HG03135 (cell line): ENCODE results near the gene NRG2.
A peak's percentile ranks its signal among the peaks of the same experiment; 100 is the strongest.

Experiments
- ATAC-seq: cut with Tn5 transposase; IDR thresholded peaks from one replicate; pipeline ENCODE4 v1.9.1; 2021; ENCODE audit warnings: mild to moderate bottlenecking, moderate library complexity; ENCODE audit not compliant: unreplicated experiment

NRG2 gene

DNA sequence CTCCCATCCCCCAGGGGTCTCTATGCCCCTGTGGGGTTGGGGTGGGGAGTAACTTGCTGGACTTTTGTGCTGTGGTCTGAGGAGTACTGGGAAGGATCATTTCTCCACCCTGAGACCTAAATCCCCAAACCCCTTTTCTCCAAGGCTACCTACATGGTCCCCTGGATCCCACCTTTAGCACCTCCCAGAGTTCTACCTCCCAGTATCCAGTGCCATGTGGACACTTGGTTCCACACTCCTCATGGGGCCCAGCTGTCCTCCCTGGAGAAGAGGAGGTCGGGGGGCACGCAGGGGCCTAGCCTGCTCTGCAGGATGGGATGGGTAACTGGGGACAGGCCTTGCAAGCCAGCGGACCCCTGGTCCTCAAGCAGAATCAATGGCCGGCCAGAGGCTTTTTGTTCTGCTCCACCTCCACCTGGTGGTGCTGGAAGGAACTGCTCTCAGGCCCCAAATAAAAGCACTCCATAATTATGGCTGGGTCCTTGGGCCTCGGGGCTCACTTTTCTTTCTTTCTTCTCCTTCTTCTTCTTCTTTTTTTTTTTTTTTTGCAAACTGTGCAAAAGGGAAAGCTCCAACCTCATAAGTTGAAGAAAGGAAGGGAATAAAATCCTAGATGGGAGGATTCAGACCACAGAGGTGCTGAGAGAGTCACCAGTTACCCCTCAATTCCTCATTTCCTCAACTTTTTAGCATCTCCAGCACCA lies 179.1 kb downstream of the NRG2 start:
- no peak for ATAC-seq

GRCh38 chr5:139863361-139863760 lies 179.7 kb downstream of the NRG2 start:
- ATAC-seq: no peak

GRCh38 chr5:139862803-139863202 lies 180.3 kb downstream of the NRG2 start:
- no peak for ATAC-seq

DNA sequence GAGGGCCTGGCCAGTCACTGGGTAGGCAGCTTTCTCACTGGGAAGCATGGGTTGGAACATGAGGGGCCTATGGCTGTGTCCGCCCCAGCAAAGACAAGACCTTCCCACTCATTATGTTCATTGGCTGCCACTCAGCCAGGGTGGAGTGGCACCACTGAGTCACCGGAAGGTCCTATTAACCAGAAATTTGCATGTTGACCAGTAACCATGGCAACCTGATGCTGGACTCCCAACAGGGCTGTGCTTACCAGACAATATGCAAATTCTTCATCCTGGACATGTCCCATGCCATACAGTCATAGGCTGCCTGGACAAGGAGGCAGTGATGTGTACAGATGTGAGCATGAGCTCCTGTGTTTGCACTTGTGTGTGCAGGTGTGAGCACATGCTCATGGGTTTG lies 180.8 kb downstream of the NRG2 start:
- ATAC-seq: no peak

GRCh38 chr5:139861889-139862207 lies 181.3 kb downstream of the NRG2 start:
- ATAC-seq: no peak

DNA sequence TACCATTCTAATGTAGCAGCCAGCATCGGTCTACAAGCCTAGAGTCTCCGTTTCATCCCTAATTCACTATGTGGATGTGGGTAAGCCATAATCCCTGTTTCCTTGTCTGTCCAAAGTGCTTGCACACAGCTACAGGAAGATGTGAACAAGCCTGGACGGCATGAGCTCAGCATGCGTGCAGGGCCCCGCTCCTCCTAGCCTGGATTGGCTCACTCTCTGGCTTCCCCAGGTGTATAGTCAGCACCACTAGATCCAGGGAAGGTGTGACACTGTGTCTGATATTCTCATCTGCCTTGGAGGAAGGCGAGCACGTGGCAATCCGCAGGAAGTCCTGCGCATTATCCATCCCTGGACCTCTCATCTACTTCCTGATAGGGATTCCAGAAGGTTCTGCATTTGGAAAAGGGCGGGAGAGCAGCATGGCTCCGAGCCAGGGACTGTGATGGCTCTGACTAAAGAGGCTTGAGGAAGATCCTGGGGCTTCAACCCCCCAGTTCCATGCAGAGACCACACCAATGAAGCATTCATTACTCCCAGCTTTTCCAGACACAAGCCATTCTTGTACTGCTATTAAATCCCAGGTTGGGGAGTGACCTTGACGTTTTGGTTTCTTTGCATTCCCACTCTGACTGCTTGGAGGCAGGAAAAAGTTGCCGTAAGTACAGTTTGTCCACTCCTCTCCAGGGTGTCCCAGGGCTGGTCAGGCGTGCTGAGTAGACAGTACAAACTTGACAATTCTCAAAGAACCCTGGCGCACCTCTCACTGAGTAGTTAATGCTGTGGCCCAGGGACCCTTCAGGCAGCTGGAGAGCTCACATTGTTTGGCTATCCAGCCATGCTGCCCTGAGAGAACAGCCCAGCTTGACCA lies 181.8 kb downstream of the NRG2 start:
- no peak for ATAC-seq

GRCh38 chr5:139859013-139859412 lies 184.1 kb downstream of the NRG2 start:
- no peak for ATAC-seq

DNA sequence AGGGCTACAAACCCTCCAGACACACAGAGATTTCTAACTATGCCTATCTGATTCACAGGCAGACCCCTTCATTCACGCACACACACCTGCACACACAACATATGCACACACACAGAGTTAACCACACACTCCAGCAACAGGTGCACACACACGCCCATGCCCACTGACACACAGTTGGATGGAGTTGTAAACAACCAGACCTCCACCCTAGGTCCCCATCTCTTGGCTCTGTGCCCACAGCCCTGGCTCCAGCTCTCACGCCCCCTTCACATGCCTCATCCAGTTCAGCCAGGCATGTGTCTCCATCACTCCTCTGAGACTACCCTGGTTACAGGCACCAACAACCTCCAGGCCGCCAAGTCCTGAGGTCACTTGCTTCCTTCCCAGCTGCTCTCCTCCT lies 186.4 kb downstream of the NRG2 start:
- no peak for ATAC-seq

- ATAC-seq: no peak
Measured at GRCh38 chr5:139855946-139856540, 187.1 kb downstream of the NRG2 start.

- no peak for ATAC-seq
Measured at GRCh38 chr5:139855451-139855850, 187.6 kb downstream of the NRG2 start.

GRCh38 chr5:139854953-139855352 lies 188.1 kb downstream of the NRG2 start:
- ATAC-seq: no peak

DNA sequence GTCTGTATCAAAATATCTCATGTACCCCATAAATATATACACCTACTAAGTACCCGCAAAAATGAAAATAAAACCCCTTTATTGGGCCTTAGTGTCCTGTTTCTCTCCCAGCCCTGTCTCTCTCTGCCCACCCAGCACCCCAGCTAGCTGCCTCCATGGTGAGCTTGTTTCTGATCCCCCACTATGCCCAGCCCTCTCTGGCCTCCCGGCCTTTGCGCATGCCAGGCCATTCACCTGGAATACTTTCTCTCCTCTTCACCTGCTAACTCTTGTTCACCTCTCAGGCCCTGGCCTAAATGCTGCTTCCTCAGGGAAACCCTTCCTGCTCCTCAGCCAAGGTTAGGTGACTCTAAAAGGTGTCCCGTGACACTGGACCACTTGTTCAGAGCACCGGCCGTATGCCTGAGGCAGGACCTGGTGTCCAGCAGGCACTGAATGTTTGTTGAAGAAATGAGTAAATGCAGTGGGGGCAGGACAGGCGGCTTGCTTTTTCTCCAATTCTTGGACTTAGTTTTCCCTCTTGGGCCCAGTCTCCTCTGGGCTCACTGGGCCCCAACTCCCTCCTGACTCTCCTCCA lies 189.0 kb downstream of the NRG2 start:
- no peak for ATAC-seq

GRCh38 chr5:139852696-139853095 lies 190.4 kb downstream of the NRG2 start:
- ATAC-seq: no peak

DNA sequence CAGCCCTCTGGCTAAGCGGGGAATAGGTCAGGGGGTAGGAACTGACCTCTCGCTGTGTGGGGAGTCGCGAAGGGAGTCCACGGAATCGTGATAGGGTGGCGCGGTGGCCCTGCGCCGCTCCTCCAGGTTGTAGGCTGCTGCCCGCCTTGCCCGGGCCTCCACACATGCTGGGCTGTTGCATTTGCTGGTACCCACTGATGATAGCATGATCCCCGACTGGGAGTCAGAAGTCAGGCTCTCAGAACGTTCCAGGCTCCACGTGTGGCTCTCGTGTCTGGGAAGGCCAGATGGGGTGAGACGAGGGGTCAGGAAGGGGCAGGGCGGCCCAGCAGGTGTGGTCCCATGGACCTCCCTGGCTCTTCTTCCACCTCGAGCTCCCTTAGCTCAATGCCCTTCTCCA lies 191.5 kb downstream of the NRG2 start:
- ATAC-seq: no peak

GRCh38 chr5:139850423-139851016 lies 192.6 kb downstream of the NRG2 start:
- no peak for ATAC-seq

DNA sequence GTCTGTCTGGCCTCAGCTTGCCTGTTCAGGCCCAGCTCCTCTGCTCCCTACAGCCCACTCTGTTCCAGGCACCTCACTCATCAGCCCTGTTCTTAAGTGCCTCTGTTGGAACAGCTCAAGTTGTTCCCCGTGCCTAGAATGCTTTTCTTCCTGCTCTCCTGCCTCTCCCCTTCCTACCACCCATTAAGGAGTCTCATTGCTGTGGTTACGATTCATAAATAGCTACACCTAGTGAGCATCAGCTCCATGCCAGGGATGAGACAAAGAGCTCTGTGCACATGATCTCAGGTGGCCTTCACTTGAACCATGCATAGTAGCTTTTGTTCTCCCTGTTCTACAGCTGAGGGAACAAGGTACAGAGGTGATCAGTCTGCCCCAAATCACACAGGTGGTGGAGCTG lies 193.2 kb downstream of the NRG2 start:
- ATAC-seq: no peak

GRCh38 chr5:139849501-139849900 lies 193.6 kb downstream of the NRG2 start:
- ATAC-seq: no peak

DNA sequence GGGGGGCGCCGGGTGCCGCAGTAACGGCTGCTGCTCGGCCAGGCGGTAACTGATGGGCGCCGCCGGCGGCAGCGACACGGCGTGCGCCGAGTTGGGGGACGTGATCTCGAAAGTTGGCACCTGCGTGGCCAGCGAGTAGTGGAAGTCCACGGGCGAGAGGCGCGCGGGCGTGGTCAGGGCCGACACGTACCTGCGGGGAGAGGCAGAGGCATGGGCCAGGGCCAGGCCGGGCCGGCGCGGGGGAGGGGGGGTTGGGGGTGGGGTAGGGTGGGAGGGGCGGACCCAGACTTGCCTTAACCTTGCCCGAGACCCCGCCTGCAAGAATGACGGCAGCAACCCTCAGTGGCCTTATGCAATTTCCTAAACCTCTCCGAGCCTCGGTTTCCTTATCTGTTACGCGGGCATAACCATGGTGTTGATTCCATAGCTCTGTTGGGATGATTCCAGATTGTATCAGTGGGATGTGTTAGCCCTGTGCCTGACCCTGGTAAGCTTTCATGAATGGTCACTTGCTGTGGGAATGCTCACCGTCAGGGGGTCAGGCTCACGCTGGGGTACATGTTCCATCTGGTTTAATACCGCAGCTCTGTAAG lies 194.5 kb downstream of the NRG2 start:
- no peak for ATAC-seq

DNA sequence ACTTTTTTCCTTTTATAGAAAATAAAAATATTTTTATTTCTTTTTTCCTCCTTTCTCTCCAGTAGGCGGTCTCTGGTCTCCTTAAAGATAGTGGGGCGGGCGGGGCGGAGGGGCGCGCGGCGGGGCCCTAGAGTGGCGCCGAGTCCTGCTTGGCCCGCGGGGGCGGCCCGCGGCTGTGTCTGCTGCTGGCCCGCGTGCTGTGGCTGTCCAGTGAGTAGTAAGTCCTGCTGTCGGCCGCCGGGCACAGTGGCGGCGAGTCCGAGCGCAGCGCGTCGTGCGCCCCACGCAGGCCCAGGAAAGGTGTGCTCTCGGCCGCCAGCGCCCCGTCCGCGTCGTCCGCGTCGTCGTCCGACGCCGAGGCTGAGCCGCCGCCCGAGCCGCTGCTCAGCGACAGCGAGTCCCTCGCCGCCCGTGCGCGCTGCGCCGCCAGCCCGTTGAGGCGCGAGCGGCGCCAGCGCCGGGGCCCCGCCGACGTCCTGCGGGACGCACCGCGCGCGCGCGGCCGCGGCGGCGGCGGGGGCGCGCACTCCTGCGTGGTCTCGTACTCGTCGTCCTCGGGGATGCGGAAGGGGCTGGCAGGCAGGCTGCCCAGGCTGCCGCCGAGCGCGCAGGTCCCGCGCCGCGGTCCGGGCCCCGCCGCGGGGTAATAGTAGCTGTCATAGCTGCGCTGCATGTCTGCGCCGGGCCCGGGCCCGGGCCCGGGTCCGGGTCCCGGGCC lies 195.2 kb downstream of the NRG2 start:
- peak; percentile 78 for ATAC-seq

DNA sequence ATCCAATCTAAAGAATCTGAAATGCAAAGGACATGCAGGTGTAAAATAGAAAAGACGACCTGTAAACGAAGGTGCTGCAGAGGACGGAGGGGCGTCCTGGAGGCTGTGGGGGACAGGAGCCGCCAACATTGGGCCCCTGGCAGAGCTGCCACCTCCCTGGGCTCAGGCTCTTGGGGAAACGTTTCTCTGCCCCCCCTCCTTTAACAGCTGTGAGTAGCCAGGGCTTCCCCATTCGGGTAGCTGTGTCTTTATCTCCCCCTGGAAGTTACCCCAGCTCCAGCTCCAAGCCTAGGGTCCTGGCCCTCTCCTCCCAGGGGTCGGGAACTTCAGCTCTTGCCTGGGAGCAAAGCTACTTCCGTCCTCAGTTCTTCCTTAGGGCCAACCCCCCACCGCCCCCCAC lies 196.0 kb downstream of the NRG2 start:
- ATAC-seq: no peak
